GM18508 (cell line): Measurements from ENCODE around the gene ACTN1.
"Not testable (repeated sequence)": the region's sequence is repeated elsewhere in the genome, so short reads cannot be mapped to it uniquely, and the experiment has no call there.

Experiments used
- ATAC-seq: cut with Tn5 transposase; IDR thresholded peaks from one replicate; pipeline ENCODE4 v1.9.1; 2021; ENCODE audit warnings: moderate number of reproducible peaks; ENCODE audit not compliant: insufficient read depth, unreplicated experiment

ACTN1 gene

DNA sequence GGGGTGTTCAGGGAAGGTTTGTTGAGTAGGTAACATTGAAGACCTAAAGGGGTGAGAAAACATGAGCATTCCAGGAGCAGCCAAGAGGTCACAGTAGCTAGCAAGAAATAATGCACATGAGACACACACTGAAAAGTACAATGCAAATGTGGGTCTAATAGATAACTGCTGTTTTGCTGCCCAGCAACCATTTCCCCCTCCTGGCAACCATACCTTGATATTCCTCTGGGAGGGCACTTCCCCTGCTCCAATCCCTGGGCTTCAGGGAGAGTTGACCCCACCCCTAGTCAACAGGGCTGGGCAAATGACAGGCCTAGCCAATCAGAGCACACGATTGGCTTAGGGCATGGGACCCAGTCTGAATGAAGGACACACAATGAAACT, 8.5 kb upstream of the ACTN1 start:
- ATAC-seq = no peak

DNA sequence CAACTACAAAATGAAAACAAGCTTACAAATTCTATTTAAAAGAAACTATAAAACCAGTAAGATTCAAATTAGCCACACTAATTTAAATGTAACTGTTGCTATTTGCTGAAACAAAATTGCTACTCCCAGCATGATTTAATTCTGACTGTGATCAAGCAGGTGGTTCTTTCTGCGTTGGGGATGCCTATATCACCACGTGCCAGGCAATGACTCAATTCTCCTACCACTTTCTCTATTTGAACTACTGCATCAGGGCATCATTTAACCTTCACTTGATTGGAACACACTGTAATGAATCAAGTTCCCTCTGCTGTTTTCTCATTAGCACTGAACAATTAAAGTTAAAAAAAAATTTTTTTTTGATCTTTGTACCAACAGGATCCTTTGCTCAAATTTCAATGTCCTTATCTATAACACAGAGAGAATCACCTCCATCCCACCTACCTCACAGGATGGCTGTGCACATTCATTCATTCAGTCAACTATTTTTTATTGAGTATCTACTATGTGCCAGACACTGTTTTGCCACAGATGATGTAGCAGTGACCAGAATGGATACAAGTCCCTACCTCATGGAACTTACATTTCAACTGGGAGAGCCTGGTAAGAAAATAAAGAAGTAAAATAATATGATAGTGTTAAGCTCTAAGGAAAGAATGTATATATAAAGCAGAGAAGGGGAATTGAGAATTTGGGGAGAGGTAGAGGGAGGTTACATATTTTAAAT, 8.0 kb upstream of the ACTN1 start:
- ATAC-seq = no peak

DNA sequence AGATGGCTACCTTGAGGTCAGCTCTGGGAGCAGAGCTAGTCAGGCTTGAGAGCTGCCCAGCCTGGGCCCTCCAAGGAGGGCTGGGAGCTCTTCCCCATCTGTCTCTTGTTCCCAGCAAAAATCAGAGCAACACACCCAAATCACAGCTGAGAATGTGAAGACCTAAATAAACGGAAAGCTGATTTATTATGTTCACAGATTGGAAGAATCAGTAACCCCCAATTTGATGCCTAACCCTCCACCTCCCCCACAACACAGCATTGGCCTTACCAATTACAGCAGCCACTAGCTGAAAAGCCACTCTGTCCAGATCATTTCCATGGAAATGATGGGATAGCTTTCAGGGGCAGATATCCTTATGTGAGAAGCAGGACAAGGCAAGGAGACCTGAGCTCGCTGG, 7.1 kb upstream of the ACTN1 start:
- no peak for ATAC-seq

DNA sequence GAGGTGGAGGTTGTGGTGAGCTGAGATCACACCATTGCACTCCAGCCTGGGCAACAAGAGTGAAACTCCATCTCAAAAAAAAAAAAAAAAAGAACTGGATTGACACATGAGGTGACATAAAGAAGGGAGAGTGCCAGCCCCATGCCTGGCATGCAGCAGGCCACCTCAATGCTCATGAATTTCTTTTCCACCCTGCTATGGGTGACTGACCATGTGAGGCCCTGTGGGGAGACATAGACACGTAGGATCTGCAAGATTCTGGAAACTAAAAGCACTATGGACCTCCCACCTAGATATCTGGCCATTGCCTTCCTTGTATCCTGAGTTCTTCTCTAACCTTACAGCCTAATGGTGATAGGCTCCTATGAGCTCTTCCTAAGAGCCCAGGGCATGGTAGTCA, 5.6 kb upstream of the ACTN1 start:
- no peak for ATAC-seq

DNA sequence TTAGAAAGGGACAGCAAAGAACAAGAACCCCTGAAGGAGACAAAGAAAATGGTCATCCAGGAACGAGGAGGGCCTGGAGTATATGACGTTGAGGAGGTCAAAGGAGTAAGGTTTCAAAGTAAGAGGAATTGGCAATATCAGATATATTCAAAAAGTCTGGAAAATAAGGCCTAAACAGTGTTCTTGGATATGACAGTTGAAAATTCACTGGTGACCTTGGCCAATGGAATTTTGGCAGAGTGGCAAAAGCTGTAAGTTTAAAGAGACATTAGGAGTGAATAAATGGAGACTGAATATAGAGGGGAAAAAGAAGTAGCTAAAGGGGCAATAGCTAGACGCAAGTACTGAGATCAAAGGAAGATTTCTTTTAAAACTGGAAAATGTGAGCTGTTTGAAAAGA, 4.1 kb upstream of the ACTN1 start:
- ATAC-seq = no peak

DNA sequence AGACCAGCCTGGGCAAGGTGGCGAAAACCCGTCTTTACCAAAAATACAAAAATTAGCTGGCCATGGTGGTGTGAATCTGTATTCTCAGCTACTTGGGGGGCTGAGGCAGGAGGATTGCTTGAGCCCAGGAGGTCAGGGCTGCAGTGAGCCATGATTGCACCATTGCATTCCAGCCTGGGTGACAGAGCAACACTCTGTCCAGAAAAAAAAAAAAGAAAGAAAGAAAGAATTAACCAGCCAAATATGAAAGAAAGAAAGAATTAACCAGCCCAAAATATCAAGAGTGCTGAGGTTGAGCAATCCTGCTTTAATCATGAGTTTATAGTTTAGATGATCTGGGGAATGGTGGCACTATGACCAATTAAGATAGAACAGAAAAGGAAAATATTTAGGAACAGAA, 3.5 kb upstream of the ACTN1 start:
- no peak for ATAC-seq

DNA sequence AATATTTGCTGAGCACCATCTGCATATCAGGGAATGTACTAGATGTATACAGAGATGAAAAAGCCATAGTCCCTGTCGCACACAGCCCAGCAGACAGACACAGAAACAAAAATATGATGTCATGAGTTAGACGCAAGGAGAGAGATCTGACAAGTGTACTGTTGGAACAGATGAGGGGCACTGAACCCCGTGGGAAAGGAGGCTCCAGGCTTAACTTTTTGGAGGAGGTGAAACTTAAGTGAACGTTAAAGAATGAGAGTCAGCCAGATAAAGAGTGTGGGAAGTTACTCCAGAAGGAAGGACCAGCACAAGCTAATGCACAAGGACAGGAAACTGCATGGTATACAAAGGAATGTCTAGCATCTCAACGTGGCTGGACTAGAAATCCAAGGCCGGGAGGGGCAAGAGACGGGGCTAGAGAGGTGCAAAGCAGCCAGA, 2.5 kb upstream of the ACTN1 start:
- ATAC-seq = no peak

DNA sequence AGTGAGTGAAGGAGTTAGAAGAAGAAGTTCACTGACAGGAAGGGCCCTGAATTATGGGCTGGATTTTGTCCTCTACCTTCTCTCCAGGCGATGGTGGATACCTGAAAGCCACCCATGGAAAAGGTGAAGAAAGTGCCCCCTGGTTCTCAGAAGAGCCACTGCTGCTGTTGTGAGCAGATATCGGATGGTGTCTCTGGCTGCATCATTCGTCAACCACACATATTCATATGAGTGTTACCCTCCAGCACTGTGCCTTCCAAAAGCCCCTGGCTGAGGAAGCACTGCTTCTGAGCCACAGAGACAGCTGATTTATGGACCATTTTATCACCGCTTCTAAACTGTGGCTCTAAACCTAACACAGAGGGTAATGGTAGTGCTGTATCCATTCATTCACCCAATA, 2.0 kb upstream of the ACTN1 start:
- ATAC-seq = no peak

DNA sequence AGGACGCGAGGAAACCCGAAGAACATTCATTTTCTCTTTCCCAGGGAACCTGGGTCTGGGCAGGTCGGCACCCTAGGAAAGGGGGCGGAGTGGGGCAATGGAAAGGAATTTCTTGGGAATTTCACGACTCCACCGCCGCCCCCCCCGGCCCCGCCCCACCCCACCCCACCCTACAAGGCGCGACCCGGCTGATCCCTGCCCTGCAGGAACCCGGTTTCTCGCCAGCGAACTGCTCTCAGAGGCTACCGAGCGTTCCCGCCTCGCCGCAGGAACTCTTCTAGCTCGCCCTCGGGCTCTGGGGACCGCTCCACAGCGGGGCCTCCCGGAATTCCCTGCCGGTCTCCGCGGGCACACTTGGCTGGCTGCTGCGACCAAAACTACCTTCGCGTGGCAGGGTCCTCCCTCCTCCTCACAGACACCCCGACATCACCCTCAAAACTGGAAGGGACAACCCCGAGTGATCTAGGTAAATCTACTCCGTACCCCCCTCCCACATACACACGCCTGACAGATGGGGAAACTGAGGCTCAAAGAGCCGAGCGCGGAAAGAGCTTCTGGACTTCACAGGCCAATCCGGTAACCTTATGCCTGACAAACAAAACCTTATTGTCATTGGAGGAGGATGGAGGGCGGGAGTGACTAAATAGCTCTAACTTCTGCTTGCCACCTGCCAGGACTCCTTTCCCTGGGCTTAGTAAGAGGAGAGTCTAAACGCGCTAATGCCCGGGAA, 785 bp upstream of the ACTN1 start:
- ATAC-seq = no peak

DNA sequence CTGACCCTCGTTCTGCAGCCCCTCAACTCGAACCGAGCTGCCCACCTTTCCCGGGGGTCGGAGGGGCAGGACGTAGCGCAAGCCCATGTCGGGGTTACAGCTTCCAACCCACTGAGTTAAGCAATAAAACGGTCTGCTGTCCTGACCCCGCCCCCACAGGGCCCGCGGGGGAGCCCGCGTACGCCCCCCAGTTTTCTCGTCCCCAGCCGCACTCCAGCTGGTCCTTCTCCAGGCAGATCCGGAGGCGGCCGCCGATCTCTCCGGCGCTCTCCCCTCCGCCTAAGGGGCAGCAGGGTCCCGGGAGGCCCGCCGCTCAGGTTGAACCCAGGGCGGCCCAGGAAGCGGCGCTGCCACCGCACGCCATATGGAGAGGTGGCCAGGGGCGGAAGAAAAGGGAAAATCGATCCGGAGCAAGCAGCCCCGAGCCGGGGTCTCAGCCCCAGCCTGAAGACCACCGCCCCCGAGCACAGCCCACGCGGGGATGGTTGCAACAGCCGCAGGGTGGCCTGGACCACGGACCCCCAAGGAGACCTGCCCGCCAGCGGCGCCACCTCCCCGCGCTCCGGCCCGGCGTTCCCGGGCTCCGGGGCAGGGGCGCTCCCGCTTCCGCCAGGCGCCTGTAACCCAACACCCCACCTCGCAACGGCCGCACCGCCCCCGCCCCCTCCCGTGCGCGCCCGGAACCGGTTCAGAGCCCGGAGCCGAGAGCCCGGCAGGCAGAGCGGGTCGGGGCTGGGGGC, 760 bp downstream of the ACTN1 start:
- ATAC-seq = no peak

DNA sequence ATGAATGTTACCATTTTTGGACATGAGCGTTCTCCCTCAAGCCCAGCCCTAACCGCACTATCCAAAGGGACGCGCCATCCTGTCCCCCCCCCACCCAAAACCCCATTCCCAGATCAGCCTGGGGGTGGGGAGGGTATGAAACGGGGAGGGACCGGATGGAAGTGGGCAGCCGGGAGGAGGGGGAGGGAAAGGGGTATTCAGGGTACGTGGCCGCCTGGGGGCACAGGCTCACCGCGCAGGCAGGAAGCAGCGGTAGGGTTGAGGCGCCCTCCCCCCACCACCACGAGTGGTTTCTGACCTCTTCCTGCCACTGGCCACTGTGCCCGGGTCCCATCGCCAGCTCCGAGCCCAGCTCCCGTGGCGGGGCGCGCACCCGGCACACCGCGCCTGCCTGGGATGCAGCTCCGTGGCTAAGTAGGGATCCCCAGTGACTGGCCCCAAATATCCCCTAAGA, 1.4 kb downstream of the ACTN1 start:
- no peak for ATAC-seq

DNA sequence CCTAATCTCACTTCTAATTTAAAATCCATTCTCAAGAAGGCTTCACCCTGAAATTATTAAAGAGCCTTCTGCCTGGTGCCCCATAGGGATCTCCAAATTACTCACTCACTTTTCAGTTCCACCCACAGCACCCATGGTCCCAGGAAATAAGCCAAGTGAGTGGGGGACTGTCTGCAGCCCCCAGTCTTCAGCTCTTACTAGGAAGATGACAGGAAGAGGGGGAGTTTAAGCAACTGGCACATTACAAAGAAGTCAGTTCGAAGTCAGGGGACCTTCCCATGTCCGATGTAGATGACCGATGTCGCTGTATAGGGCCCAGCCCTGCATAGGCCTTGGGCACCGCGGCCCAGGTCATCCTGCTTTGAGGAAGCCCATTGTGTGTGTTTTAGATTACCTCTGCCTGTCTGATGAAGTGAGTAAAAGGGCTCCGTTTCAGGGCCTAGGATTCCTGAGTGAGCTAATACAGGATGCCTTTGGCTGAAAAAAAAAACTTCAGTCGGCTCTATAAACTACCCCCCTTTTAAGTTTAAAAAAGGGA, 1.9 kb downstream of the ACTN1 start:
- ATAC-seq = no peak

DNA sequence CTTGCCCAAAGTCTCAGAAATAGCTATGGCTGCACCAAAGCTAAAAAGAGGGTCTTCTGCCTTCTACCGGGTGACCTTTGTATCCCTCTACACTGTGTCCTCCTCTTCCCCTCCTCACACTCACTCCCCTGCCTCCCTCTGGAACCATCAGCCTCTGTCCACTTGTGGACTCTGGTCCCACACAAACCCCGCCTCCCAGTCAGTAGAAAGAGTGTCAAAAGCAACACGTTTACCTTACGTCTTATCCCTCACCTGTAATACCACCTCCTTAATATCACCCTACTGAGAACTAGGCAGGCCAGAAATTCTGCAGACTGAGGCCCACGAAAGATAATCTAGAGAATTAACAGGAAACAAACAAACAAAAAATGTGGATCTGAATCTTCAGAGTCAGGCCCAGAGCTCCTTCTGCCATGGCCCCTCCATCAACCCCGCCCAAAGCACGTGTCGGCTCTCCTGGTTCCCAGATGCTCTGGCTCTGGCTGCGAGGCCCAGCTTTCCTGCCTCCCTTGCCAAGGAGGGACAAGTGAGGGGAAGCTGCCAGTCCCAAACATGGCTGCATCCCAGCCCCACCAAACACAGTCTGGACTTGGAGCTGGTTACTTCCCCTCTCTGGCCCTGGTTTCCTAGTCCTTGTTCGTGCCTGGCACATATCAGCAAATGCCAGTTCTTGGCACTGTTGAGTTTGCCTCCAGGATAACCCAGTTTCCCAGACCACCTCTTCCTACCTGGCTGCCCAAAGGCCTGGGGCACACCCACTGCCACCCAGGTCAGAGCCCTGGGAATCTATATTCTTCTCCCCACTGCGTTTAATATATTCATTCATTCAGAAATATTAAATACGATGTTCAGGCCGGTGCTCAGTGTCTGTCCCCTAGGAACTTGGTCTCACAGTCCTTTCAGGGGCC, 2.7 kb downstream of the ACTN1 start:
- ATAC-seq = no peak

DNA sequence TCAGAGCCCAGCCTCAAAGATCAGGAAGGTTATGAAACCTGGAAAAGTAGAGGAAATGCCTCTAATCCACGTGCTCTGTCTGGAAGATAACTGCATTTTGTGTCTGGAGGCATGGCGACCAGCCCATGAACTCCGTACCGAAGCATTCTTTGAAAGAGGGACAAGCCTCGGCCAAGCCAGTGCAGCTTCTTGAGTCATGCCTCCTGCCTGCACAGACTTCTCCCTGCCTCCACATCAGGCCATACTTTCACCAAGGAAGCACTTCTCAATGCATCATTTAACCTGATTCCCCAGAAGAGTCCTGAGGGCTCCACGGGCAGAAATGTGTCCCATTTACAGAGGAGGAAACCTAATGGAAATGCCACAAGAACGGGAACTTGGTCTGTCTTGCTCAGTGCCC, 3.4 kb downstream of the ACTN1 start:
- no peak for ATAC-seq

DNA sequence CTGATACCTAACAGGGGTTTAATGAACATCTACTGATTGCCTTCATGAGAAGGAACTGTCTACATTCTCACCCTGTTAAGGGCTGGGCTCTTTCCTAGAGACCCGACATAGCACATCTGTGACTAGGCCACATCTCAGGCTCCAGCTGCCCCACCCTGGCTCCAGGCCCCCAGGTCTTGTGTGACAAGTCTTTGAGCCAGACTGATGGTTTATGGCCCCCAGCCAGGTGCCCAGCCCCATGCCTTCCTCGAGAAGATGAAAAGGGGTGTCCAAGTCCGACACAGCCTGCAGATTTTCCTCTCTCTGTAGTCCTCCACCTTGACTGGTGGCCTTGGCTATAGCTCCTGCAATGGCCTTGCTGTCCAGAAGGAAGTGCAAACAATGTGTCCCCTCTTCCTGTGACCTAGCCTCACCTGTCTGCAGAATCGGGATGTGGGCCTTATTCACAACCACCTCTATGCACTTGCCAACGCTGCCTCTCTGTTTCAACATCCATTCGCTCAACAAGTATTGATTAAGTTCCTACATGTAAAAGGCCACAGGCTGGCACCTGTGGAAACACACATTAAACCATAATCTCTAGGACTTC, 4.2 kb downstream of the ACTN1 start:
- ATAC-seq = no peak

DNA sequence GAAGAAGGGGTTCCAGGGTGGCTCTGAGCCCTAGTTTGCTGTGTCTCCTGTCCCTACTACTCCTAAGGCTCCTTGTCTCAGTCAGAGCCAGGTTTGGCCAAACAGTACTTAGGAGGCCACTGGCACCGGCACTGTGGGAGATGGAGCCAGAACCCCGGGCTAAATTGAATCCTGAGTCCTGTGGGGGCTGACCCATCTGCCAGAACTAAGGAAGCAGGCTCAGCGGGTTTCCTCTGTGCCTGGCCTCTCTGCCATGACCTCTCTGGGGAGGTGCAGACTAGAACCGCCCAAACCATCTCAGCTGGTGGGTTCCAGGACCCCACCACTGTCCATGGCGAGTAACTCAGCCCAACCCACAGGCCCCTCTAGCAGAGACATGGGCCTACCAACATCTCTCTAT, 5.5 kb downstream of the ACTN1 start:
- ATAC-seq = no peak

DNA sequence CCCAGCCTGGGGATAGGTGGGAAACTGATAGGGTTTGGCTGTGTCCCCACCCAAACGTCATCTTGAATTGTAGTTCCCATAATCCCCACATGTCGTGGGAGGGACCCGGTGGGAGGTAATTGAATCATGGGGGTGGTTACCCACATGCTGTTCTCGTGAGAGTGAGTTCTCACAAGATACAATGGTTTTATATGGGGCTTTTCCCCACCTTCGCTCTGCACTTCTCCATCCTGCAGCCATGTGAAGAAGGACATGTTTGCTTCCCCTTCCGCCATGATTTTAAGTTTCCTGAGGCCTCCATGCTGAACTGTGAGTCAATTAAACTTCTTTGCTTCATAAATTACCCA, 5.9 kb downstream of the ACTN1 start:
- not testable (repeated sequence) for ATAC-seq

DNA sequence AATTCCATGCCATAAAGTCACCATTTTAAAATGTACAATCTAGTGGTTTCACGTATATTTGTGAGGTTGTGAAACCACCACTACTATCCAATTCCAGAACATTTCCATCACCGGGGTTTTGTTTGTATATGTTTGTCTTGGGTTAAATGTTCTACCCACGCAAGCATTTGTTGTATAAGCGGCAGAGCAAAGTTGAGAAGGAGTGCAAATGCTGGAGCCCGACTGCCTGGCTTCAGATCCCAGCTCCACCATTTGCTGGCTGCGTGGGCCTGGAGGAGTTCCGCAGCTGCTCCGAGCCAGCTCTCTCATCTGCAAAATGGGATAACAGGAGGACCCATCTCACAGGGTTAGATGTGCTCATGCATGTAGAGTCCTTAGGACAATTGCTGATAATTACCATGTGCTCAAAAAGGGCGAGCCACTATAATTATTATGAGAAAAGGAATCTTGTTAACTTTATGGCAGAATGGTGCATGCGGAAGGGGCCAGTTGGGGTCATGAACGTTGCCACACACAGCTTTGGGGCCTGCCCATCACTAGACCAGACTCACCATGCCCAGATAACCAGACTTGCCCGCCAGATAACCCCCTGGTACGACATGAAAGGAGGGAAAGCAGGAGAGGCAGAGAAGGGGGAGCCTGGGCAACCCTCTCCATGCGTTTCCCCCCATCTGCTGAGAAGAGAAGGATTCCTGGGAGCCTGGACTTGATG, 6.4 kb downstream of the ACTN1 start:
- no peak for ATAC-seq

DNA sequence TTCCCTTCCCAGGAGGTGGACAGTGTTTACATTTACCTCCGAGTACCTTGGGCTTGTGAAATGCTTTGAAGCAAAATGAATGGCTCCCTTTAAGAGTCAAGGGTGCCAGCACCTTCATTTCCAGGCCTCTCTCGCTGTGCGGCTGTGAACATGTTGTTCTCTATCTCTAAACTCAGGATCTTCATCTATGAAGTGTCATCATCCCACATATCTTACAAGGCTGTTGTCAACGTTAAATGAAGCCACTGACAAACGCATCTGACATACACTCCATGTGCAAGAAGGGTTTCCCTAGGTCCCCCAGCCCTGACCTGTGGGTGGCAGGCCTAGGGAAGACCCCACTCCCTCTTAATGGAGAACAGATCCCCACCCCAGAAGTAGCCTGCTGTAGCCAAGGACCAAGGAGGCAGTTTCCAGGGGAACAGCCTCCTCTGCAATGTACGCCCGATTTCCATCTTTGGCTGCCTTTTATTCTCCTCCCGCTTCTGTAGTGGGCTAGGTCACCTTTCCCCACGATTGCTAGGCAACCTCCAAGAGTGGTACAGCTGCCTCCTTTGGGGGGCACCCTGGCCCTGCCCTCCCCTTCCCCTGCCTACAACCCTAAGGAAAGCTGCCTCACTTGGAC, 7.6 kb downstream of the ACTN1 start:
- ATAC-seq = no peak
